Endothelial cell of umbilical vein (primary cell): ENCODE results near the gene ACAD9.

ENCODE experiments used
- GATA2 ChIP-seq: IDR thresholded peaks from 2 replicates; pipeline ENCODE4 v1.7.0; 2011; ENCODE audit warnings: low read depth, mild to moderate bottlenecking, moderate library complexity, mixed read lengths, low read length; ENCODE audit not compliant: insufficient read length, insufficient read depth
- TF ChIP-seq, protein P1 (sequence below): IDR thresholded peaks from 2 replicates; pipeline ENCODE4 v1.6.1; 2011; ENCODE audit not compliant: insufficient read depth, insufficient read length

- TF ChIP-seq, protein P1, sequence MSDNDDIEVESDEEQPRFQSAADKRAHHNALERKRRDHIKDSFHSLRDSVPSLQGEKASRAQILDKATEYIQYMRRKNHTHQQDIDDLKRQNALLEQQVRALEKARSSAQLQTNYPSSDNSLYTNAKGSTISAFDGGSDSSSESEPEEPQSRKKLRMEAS: no peak
- TF ChIP-seq GATA2: no peak
These were observed 9.9 kb downstream of the ACAD9 start for GRCh38 chr3:128889139-128889894.
